ENCODE data around the gene RPS6KA4. TPM values are rescaled to one million over a fixed set of nuclear protein-coding genes. Genes with fewer than 3 reads are reported as not detected.

The RPS6KA4 gene
- total and polyA plus RNA-seq, 2 of the 13 experiments (the other 11 are each of a cell fraction or from before 2014, with no cell fraction given) = 8.9 to 14.2 TPM

DNA sequence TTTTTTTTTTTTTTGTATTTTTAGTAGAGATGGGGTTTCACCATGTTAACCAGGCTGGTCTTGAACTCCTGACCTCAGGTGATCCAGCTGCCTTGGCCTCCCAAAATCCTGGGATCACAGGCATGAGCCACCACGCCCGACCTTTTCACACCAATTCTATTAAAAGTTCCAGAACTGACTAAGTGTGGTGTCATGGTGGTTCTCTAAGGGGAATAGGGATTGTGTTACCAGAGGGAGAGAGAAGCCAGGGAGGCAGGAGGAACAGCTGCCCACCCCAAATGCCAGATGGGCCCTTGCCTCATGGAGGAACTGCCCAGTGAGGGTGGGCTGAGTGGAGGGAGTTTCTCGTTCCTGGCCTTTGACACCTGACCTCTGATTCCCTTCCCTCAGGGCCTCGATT, 5.9 kb downstream of the RPS6KA4 start:
- WGBS (ENCODE audit: low lambda C conversion rate) = 100% methylated on average over 3 of the region's 4 CpGs
- no peaks in the 10 kb centered on the region for H3K79me2 ChIP-seq (ENCODE audit: insufficient read depth, low read length)
- no peaks in the 10 kb centered on the region for H3K9me3 ChIP-seq (ENCODE audit: low read length)
- intact Hi-C loops (cut with micrococcal nuclease; ENCODE audit: unreplicated experiment) (no loop called here), in situ Hi-C loops (cut with HindIII; ENCODE audit: extremely low pct_ligation_motif_present, low pct_unique_long_range_greater_than_20kb) (no loop called here)
- H3K4me1 ChIP-seq (ENCODE audit: insufficient read depth, low read length) = peaks cover 2% of the 10 kb centered on the region; the same call in 1 of the 2 replicates
- no TSS peak for BruUV-seq (replicated peaks)
- H2AFZ ChIP-seq (ENCODE audit: low read length) = no peak overlapping the region
- peaks cover 7 to 34% of the 10 kb centered on the region in 2 experiments for H3K36me3 ChIP-seq (replicated peaks in 1 of 2; ENCODE audit: control insufficient read depth in 1 of 2, insufficient read depth in 2 of 2, low read length in 2 of 2)
- ChIA-PET POLR2A (no interaction called here), CTCF (ENCODE audit: low intra/inter-chr PET ratio, low total read pairs) (no interaction called here)
- H3K27ac ChIP-seq (ENCODE audit: extremely low read length, insufficient read depth, low read length) = no peak overlapping the region
- H4K20me1 ChIP-seq (ENCODE audit: insufficient read depth, low read length) = no peaks in the 10 kb centered on the region
- H3K27me3 ChIP-seq (ENCODE audit: control insufficient read depth in 1 of 2, insufficient read depth in 2 of 2, low read length in 2 of 2) = no peaks in the 10 kb centered on the region; a peak in 1 of 5 replicates
- ATAC-seq (no peak), DNase-seq (ENCODE audit: low spot score) (no peak), FAIRE-seq (no peak)
- no peak overlapping the region for H3K4me3 ChIP-seq (replicated peaks in 1 of 3; ENCODE audit: insufficient read depth in 1 of 3, low read depth in 2 of 3, low read length in 3 of 3)
- no peak overlapping the region for H3K9ac ChIP-seq (ENCODE audit: insufficient read depth, low read depth, low read length)
- H3K4me2 ChIP-seq (ENCODE audit: low read depth, low read length) = no peak overlapping the region
- TF ChIP-seq GLI4 (CRISPR knock-in tag; IDR thresholded peaks at IDR 0.05; ENCODE audit: borderline replicate concordance) (no peak), ZKSCAN8 (CRISPR knock-in tag; IDR thresholded peaks at IDR 0.05; ENCODE audit: borderline replicate concordance) (no peak), TEAD2 (CRISPR knock-in tag; IDR thresholded peaks at IDR 0.05) (no peak), FLYWCH1 (CRISPR knock-in tag; IDR thresholded peaks at IDR 0.05) (no peak), ATF4 (CRISPR knock-in tag; IDR thresholded peaks at IDR 0.05) (no peak), ZNF260 (CRISPR knock-in tag; IDR thresholded peaks at IDR 0.05; ENCODE audit: borderline replicate concordance, low read depth) (no peak), ZNF616 (CRISPR knock-in tag; IDR thresholded peaks at IDR 0.05; ENCODE audit: low read depth) (no peak), KAT2B (IDR thresholded peaks at IDR 0.05; ENCODE audit: borderline replicate concordance, low read depth, low read length) (no peak)
- TF ChIP-seq, protein P1, sequence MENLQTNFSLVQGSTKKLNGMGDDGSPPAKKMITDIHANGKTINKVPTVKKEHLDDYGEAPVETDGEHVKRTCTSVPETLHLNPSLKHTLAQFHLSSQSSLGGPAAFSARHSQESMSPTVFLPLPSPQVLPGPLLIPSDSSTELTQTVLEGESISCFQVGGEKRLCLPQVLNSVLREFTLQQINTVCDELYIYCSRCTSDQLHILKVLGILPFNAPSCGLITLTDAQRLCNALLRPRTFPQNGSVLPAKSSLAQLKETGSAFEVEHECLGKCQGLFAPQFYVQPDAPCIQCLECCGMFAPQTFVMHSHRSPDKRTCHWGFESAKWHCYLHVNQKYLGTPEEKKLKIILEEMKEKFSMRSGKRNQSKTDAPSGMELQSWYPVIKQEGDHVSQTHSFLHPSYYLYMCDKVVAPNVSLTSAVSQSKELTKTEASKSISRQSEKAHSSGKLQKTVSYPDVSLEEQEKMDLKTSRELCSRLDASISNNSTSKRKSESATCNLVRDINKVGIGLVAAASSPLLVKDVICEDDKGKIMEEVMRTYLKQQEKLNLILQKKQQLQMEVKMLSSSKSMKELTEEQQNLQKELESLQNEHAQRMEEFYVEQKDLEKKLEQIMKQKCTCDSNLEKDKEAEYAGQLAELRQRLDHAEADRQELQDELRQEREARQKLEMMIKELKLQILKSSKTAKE (CRISPR knock-in tag; IDR thresholded peaks at IDR 0.05; ENCODE audit: borderline replicate concordance) = no peak
- TF ChIP-seq, protein P2, sequence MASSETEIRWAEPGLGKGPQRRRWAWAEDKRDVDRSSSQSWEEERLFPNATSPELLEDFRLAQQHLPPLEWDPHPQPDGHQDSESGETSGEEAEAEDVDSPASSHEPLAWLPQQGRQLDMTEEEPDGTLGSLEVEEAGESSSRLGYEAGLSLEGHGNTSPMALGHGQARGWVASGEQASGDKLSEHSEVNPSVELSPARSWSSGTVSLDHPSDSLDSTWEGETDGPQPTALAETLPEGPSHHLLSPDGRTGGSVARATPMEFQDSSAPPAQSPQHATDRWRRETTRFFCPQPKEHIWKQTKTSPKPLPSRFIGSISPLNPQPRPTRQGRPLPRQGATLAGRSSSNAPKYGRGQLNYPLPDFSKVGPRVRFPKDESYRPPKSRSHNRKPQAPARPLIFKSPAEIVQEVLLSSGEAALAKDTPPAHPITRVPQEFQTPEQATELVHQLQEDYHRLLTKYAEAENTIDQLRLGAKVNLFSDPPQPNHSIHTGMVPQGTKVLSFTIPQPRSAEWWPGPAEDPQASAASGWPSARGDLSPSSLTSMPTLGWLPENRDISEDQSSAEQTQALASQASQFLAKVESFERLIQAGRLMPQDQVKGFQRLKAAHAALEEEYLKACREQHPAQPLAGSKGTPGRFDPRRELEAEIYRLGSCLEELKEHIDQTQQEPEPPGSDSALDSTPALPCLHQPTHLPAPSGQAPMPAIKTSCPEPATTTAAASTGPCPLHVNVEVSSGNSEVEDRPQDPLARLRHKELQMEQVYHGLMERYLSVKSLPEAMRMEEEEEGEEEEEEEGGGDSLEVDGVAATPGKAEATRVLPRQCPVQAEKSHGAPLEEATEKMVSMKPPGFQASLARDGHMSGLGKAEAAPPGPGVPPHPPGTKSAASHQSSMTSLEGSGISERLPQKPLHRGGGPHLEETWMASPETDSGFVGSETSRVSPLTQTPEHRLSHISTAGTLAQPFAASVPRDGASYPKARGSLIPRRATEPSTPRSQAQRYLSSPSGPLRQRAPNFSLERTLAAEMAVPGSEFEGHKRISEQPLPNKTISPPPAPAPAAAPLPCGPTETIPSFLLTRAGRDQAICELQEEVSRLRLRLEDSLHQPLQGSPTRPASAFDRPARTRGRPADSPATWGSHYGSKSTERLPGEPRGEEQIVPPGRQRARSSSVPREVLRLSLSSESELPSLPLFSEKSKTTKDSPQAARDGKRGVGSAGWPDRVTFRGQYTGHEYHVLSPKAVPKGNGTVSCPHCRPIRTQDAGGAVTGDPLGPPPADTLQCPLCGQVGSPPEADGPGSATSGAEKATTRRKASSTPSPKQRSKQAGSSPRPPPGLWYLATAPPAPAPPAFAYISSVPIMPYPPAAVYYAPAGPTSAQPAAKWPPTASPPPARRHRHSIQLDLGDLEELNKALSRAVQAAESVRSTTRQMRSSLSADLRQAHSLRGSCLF (CRISPR knock-in tag; IDR thresholded peaks at IDR 0.05; ENCODE audit: borderline replicate concordance) = no peak
